ENCODE results near the gene PSRC1.

GRCh38 chr1:109255678-109256077 lies 27.3 kb downstream of the PSRC1 start:
- no peak for TF ChIP-seq CTCF (IDR thresholded peaks at IDR 0.05; ENCODE audit: extremely low read depth in 1 of 2, insufficient read depth in 1 of 2, low read depth in 1 of 2, low read length in 2 of 2)
- TF ChIP-seq GATA2 (IDR thresholded peaks at IDR 0.05; ENCODE audit: insufficient read depth, insufficient read length, low read depth, low read length) = no peak
- TF ChIP-seq JUN (IDR thresholded peaks at IDR 0.05; ENCODE audit: borderline replicate concordance, insufficient read depth, insufficient read length, low read depth) = no peak
- TF ChIP-seq POLR2A (IDR thresholded peaks at IDR 0.05; ENCODE audit: low read depth, low read length) = no peak
- TF ChIP-seq, protein P1, sequence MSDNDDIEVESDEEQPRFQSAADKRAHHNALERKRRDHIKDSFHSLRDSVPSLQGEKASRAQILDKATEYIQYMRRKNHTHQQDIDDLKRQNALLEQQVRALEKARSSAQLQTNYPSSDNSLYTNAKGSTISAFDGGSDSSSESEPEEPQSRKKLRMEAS (IDR thresholded peaks at IDR 0.05; ENCODE audit: insufficient read depth, insufficient read length) = no peak
- TF ChIP-seq POLR2AphosphoS5 (IDR thresholded peaks at IDR 0.05; ENCODE audit: insufficient read depth, low read depth, low read length) = no peak
- no peak for TF ChIP-seq FOS (IDR thresholded peaks at IDR 0.05; ENCODE audit: borderline replicate concordance, insufficient read depth, low read length)
- no peak for TF ChIP-seq EZH2 (IDR thresholded peaks at IDR 0.05; ENCODE audit: borderline replicate concordance, low read depth, low read length, severe bottlenecking)
- TF ChIP-seq MYC (IDR thresholded peaks at IDR 0.05; ENCODE audit: low read depth, low read length) = no peak

All from endothelial cell of umbilical vein (primary cell).